ENCODE results near the gene PNLIPRP2.

Gene PNLIPRP2

GRCh38 chr10:116613471-116613870, 7.3 kb upstream of the PNLIPRP2 start:
- no peak for DNase-seq

- DNase-seq = no peak
Measured at GRCh38 chr10:116614796-116615195, 6.0 kb upstream of the PNLIPRP2 start.

GRCh38 chr10:116615199-116615776, 5.5 kb upstream of the PNLIPRP2 start:
- DNase-seq = no peak

DNA sequence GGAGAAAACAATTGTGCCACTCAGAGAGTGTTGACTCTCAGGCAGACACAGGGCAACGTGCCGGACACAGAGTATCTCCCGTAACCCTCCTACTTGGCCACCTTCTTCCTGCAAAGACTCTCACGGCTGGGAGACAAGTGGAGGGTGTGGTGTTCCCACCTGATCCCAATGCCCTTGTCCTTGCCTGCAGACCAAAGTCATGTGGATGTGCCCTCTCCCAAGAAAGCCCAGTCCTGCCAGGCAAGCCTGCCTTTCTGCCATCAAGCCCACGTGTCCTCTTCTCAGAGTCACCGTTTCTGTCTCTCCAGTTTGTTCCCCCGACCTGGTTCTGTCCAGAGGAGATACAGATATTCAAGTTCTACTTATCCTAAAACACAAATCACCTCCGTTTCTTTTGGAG, 723 bp downstream of the PNLIPRP2 start:
- DNase-seq = no peak

- DNase-seq = no peak
Measured at GRCh38 chr10:116621934-116622655, 1.3 kb downstream of the PNLIPRP2 start.

DNA sequence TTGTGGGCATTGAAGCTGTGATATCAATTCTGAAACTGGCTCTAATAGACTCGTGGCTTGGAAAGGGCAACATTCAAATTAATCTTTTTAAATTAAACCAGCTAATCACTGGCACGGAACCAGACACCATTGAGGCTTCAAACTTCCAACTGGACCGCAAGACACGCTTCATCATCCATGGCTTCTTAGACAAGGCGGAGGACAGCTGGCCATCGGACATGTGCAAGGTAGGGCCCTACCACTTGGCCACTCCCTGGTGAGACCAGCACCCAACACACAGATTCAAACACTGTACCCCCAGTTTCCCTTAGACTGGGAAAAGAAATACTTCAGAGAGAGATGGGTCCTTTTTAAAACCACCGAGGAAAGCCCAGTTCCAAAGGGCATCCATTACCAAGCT, 5.1 kb downstream of the PNLIPRP2 start:
- no peak for DNase-seq

GRCh38 chr10:116626815-116627214, 6.1 kb downstream of the PNLIPRP2 start:
- no peak for DNase-seq

- DNase-seq = no peak
Measured at GRCh38 chr10:116627386-116627933, 6.7 kb downstream of the PNLIPRP2 start.

DNA sequence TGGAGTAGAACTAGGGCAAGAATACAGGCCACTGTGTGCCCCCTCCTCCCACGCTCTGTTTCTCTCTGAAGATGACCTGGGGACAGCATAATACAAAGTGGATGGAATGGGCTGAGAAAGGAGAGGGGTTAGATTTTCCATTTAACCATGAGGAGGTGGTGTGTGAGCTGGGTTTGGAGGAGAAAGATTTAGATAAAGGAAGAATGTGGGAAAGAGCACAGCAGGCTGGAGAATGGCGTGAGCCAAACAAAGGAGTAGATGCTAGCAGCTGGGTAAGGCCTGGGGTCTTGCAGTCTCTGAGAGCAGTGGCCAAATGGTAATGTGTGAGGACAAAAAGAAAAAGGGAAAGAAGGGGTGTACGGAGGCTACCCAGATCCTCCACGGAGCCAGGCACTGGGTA, 8.6 kb downstream of the PNLIPRP2 start:
- no peak for DNase-seq

GRCh38 chr10:116630020-116630419, 9.3 kb downstream of the PNLIPRP2 start:
- DNase-seq = no peak

- no peak for DNase-seq
Measured at GRCh38 chr10:116631871-116632295, 11.1 kb downstream of the PNLIPRP2 start.

GRCh38 chr10:116632596-116633215, 12.0 kb downstream of the PNLIPRP2 start:
- no peak for DNase-seq

GRCh38 chr10:116633216-116633600, 12.5 kb downstream of the PNLIPRP2 start:
- DNase-seq = no peak

DNA sequence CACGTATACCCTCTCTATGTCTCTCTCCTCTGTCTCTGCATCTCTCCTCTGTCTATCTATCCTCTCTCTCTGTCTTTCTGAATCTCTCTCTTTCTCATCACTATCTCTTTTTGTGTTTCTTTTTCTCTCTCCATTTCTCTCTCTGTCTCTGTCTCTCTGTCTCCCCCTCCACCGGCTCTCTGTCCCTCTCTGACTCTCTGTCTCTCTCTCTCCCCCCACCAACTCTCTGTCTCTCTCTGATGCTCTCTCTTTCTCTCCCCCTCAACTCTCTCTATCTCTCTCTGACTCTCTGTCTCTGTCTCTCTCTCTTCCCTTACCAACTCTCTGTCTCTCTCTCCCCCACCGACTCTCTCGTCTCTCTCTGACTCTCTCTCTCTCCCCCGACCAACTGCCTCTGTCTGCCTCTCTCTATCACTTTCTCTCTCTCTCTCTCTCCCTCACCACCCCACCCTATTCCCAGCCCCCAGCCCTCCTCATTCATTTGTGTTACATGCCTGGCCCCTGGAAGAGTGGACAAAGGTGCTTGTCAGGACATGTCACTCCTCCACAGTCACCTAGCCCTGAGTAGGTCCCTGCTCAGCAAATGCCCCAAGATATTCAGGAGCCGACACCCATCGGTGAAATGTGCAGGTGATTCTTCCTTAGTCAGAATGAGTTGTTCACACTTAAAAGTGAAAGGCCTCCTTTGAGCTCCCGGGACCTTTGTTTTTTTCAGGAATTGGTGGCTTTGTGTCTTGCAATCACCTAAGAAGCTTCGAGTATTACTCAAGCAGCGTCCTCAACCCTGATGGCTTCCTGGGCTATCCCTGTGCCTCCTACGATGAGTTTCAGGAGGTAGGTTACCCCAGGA, 13.6 kb downstream of the PNLIPRP2 start:
- no peak for DNase-seq

DNA sequence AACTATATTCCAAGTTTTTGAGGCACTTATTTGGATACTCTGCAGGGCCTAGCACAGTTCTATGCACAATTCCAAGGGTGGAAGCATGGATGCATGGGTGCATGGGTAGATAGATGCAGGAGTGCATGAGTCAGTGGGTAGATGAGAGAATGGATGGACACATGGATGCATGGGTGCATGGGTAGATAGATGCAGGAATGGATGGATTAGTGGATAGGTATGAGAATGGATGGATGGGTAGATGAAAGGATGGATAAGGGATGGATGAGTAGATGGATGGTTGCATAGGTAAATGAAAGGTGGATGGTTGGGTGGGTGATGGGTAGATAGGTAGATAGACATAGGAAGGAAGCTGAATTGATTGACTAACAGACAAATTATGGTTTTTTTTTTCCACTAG, 15.6 kb downstream of the PNLIPRP2 start:
- DNase-seq = no peak

- DNase-seq = no peak
Measured at GRCh38 chr10:116636976-116637375, 16.2 kb downstream of the PNLIPRP2 start.

DNA sequence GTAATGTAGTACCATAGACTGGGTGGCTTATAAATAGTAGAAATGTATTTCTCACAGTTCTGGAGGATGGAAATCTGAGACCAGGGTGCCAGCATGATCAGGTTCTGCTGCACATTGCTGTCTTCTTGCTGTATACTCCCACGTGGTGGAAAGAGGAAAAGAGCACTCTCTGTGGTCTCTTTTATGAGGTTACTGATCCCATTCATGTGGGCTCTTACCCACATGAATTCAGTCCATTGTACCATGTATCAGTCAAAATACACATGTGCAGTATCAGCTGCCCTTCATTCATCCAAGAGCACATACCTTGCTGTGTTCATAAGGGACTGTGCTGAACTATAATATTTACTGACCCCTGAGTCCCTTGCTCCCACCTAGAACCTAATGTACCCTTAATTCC, 17.1 kb downstream of the PNLIPRP2 start:
- no peak for DNase-seq

DNA sequence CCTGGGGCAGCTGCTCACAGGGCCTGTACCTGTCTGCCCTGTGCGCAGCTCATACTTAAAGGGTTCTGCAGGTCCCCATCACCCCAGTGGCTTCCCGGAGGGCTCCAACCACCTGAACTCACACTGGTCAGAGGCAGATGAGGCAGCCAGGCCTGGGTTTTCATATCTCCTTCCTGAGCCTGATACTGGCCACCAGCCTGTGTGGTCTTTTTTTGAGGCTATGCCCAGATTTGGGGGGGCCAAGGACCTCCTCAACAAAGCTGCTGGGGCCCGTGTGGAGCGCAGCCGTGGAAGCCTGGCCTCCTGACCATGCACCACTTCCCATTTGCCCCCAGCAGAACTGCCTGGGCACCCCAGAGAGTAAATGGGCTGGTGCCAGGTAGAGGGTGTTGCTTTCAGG, 25.7 kb downstream of the PNLIPRP2 start:
- no peak for DNase-seq

- no peak for DNase-seq
Measured at GRCh38 chr10:116648903-116649302, 28.1 kb downstream of the PNLIPRP2 start.

- DNase-seq = no peak
Measured at GRCh38 chr10:116653885-116654284, 33.1 kb downstream of the PNLIPRP2 start.

- DNase-seq = no peak
Measured at GRCh38 chr10:116654816-116655215, 34.1 kb downstream of the PNLIPRP2 start.

DNA sequence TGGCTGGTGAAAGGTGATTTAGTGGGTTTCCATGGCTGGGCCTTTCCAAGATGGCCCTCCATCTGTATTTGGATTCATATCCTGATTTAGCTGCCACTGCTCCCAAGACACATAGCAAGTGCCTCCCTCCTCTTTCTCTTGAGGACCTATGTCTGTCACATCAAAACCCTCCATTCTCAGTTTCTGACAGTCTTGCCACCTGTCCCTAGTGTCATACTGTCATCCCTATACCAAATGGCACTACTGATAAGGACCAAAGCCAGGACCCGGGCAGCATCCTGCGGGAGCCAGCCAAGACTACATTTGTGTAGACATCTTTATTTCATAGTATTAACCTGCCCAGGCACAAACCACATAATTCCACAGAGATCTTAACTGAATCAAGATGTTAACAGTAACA, 34.8 kb downstream of the PNLIPRP2 start:
- DNase-seq = no peak

- no peak for DNase-seq
Measured at GRCh38 chr10:116656044-116656443, 35.3 kb downstream of the PNLIPRP2 start.

Measured in NCI-H2171 treated with DMSO at 0.1 percent for 48 hours (cell line).